AG09319 (cell line): ENCODE data around the gene CLEC11A.

ENCODE experiments used
- DNase-seq: peaks from one replicate; pipeline ENCODE4 v3.0.0-alpha.2; 2010; ENCODE audit warnings: low read depth; ENCODE audit errors: extremely low read depth
- TF ChIP-seq, protein P1 (sequence below): IDR thresholded peaks from 2 replicates; pipeline ENCODE4 v1.5.1; 2011; ENCODE audit warnings: low read depth, mild to moderate bottlenecking, inconsistent platforms, low read length, moderate library complexity

CLEC11A gene

DNA sequence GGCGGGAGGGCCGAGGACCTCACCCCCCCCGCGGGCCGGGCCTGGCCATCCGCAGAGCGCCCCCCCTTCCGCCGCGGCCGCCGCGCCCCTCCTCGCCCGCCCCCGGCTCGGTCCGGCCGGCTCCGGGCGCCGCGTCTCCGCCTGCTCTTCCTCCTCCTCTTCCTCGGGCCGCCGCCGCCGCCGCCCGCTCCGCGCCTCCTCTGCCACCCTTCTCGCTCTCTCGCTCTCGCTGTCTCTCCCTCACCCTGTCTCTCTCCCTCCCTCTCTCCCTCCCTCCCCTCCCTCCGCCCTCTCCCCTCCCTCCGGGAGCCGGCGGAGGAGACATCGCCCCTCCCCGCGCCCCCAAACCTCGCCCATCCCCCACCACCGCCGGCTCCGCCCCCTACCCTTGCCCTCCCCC lies 3.6 kb upstream of the CLEC11A start, which contains the start of gene SHANK1:
Gene SHANK1, minus strand, starts transcription at position 237 of the 400 bp plus-strand sequence. CDS start 2,883 bp downstream, outside the sequence.
- TF ChIP-seq, protein P1, sequence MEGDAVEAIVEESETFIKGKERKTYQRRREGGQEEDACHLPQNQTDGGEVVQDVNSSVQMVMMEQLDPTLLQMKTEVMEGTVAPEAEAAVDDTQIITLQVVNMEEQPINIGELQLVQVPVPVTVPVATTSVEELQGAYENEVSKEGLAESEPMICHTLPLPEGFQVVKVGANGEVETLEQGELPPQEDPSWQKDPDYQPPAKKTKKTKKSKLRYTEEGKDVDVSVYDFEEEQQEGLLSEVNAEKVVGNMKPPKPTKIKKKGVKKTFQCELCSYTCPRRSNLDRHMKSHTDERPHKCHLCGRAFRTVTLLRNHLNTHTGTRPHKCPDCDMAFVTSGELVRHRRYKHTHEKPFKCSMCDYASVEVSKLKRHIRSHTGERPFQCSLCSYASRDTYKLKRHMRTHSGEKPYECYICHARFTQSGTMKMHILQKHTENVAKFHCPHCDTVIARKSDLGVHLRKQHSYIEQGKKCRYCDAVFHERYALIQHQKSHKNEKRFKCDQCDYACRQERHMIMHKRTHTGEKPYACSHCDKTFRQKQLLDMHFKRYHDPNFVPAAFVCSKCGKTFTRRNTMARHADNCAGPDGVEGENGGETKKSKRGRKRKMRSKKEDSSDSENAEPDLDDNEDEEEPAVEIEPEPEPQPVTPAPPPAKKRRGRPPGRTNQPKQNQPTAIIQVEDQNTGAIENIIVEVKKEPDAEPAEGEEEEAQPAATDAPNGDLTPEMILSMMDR, result no peak
- DNase-seq, result no peak

DNA sequence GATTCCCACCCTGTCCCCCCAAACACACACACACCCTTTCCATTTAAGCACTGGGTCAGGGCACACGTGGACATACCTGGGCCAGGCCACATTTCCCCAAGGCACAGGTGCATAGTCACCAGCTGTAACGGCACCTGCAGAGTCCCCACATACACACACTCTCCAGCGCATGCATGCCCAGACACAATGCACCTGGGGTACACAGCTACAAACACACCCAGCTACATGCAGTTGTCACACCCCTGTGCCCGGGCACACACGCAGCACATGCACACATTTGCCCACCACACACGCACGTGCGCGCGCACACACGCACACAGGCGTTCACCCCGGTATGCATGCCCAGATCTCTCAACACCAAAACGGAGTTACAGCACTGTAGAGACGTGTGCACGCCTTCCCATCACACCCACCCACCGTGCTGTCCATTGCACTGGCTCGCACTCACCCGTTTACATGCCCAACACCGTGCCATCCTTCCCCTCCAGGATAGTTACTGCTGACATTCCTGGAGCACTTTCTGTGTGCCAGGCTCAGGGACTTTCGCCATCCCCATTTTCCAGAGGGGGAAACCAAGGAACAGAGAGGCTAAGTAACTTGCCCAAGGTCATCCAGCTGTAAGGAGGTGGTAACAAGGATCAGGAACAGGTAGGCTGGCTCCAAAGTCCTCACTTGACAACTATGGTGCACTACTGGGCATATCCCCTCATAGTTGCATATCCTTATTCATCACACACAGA lies 2.8 kb upstream of the CLEC11A start:
- DNase-seq, result no peak
- TF ChIP-seq, protein P1, result no peak

DNA sequence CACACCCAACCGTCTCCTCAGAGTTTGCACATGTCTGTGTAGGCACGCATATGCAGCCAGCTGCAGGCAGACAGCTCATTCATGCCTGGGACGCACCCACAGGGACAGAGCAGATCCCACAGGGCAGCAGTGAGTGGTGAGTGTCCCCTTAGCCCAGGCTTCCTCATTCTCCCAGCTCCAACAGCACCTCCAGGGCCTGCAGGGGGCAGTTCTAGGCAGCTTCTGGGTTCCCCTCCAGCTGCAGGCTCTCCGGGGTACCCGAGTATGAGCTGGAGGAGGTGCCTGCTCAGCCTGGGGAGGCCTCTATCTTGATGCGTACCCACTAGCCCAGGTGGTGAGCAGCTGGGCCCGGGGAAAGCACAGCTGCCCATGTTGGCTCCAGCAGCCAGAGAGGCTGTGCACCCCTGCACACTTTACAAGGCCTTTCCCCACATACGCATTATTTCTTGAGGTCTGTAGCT lies 2.2 kb upstream of the CLEC11A start:
- TF ChIP-seq, protein P1, result peak; percentile 4
- DNase-seq, result peak; percentile 14

DNA sequence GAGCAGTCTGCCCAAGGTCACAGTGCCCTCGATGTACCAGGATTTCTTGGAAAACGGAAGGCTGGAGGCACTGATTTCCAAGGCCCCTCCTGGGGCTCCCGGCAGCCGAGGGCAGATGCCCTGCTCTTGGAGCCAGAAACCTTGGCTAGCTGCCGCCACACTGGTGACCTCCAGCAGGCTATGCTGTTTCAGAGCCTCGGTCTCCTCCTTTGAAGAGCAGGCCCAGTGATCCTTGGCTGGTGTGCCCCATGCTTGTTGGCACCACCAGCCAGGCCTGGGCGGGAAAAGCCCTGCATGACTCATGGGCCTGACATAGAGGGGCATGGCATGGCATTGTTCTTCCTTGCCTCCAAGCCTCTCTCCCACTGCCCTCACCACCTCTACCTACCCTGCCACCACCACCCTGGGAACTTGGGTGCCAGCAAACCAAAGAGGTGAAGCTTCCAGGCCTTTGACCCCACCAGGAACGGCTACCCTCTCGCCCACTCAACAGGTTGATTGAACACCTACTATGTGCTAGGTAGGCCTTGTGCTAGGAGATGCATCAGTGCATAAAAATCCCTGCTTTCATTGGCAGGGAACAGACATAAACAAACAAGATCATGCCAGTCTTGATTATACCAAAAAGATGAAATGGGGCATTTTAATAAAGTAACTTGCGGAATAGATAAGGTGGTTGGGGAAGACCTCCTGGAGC lies 1.6 kb upstream of the CLEC11A start:
- no peak for DNase-seq
- TF ChIP-seq, protein P1, result no peak

DNA sequence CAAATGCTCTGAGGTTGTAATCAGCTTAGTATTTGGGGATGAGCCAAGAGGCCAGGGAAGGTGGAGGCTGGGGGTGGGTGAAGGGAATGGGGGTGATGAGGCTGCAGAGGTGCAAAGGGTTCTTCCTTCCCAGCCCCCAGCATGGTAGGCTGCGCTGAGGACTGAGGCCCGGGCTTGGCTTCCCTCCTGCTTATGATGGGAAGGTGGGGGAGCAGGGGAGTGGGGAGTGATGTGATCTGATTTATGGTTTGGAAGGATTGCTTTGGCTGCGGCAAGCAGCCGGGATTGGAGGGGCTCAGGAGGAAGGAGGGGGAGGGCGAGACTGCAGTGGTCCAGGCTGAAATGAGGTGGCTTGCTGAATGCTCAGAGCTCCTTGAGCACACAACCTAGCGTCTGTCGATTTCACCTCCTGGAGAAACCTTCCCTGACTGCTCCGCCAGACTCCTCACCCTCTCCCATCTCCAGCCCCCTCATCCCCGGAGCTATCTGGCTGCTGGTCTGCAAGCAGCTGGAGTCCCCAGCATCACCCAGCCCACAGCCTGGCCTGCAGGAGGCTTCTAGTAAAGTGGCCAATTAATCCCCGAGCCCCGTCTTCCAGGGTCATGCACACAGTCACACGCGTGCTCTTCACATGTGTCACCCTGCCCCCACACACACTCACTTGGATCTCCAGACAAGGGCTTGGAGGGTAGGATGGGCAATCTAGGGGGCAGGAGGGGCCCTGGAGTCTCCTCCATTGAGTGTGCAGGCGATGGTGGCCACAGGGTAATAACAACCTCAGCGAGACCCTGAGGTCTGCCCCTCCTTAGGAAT lies 757 bp upstream of the CLEC11A start:
- DNase-seq, result no peak
- TF ChIP-seq, protein P1, result no peak

- TF ChIP-seq, protein P1, result no peak
These were observed 764 bp downstream of the CLEC11A start for GRCh38 chr19:50723735-50724521.

More at GRCh38 chr19:50723735-50724521, 764 bp downstream of the CLEC11A start:
- DNase-seq, result no peak
